Erythroblast (primary cell): ENCODE data around the gene TMEM260.

Source experiments
- GATA1 ChIP-seq: IDR thresholded peaks from 2 replicates; pipeline ENCODE4 v1.6.1; 2011; ENCODE audit warnings: low read depth, mild to moderate bottlenecking, control low read depth, low read length, moderate library complexity
- POLR2A ChIP-seq: IDR thresholded peaks from 2 replicates; pipeline ENCODE4 v1.6.1; 2011; ENCODE audit warnings: mild to moderate bottlenecking, low read length

- TF ChIP-seq POLR2A (no peak), GATA1 (no peak)
Observed at GRCh38 chr14:56555921-56556570, 23.6 kb upstream of the TMEM260 start.
